HL-60 (cell line): Measurements from ENCODE around the gene CDC37L1.
A peak's percentile ranks its signal among the peaks of the same experiment; 100 is the strongest.

ENCODE experiments used
- DNase-seq, 2 experiments: peaks; one replicate each; pipeline ENCODE4 v3.0.0-alpha.2; 2010 to 2020; ENCODE audit warnings: low read depth in 1 of 2, low spot score in 1 of 2
- H3K27ac ChIP-seq: fragments of 250-450 bp; sonication (Bioruptor Pico); replicated peaks from 2 replicates; pipeline ENCODE4 v1.5.1; 2020; ENCODE audit warnings: mild to moderate bottlenecking, moderate library complexity
- H3K27me3 ChIP-seq: fragments of 250-450 bp; sonication (Bioruptor Pico); 2 replicates; pipeline ENCODE4 v1.5.1; 2021; ENCODE audit warnings: mild to moderate bottlenecking, moderate library complexity; ENCODE audit not compliant: insufficient read depth, poor library complexity, severe bottlenecking
- H3K4me3 ChIP-seq: replicated peaks from 2 replicates; pipeline ENCODE4 v1.5.1; 2011; ENCODE audit warnings: mild to moderate bottlenecking, control low read depth, low read length; ENCODE audit not compliant: insufficient read depth
- GABPA ChIP-seq: IDR thresholded peaks from 2 replicates; pipeline ENCODE4 v1.6.1; 2012; ENCODE audit warnings: low read depth
- POLR2AphosphoS5 ChIP-seq: IDR thresholded peaks from 2 replicates; pipeline ENCODE4 v1.6.1; 2012; ENCODE audit warnings: low read depth
- REST ChIP-seq: IDR thresholded peaks from 2 replicates; pipeline ENCODE4 v1.6.1; 2012; ENCODE audit warnings: low read depth; ENCODE audit not compliant: insufficient replicate concordance
- SPI1 ChIP-seq: IDR thresholded peaks from 2 replicates; pipeline ENCODE4 v1.6.1; 2012; ENCODE audit warnings: low read depth, mild to moderate bottlenecking, borderline replicate concordance
- TF ChIP-seq, protein P1 (sequence below): IDR thresholded peaks from one replicate; pipeline ENCODE4 v1.5.1; 2011; ENCODE audit warnings: low read length, control low read depth, inconsistent platforms; ENCODE audit not compliant: insufficient read depth

The CDC37L1 gene

GRCh38 chr9:4640027-4640426, 39.3 kb upstream of the CDC37L1 start:
- TF ChIP-seq REST = no peak
- TF ChIP-seq, protein P1, sequence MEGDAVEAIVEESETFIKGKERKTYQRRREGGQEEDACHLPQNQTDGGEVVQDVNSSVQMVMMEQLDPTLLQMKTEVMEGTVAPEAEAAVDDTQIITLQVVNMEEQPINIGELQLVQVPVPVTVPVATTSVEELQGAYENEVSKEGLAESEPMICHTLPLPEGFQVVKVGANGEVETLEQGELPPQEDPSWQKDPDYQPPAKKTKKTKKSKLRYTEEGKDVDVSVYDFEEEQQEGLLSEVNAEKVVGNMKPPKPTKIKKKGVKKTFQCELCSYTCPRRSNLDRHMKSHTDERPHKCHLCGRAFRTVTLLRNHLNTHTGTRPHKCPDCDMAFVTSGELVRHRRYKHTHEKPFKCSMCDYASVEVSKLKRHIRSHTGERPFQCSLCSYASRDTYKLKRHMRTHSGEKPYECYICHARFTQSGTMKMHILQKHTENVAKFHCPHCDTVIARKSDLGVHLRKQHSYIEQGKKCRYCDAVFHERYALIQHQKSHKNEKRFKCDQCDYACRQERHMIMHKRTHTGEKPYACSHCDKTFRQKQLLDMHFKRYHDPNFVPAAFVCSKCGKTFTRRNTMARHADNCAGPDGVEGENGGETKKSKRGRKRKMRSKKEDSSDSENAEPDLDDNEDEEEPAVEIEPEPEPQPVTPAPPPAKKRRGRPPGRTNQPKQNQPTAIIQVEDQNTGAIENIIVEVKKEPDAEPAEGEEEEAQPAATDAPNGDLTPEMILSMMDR = peak; percentile 2
- H3K4me3 ChIP-seq = no peak overlapping the region

DNA sequence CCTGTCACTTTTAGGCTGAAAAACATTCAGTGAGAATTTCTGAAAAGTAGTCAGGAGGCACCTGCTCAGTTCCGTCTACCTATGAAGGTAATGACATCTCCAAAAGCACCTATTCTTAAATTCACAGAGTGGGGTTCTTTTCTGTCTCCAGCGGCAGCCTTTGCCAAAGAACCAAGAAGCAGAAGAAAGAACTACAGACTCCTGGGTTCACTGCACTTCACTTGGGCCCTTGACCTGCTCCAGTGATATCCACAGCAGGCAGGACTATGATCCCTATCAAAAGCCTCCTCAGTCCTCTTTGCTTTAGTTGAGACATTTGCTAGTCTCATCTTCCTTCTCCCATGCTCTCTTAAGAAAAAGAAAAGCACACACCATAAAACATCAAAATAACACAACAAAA, 37.0 kb upstream of the CDC37L1 start:
- no peak overlapping the region for H3K4me3 ChIP-seq
- no peak overlapping the region for H3K27ac ChIP-seq
- TF ChIP-seq GABPA (no peak), SPI1 (no peak), POLR2AphosphoS5 (no peak), REST (no peak)
- TF ChIP-seq, protein P1 = no peak
- DNase-seq = no peak
- no peaks in the 10 kb centered on the region for H3K27me3 ChIP-seq

More at GRCh38 chr9:4640027-4640426, 39.3 kb upstream of the CDC37L1 start:
- Histone ChIP-seq H3K27ac (no peak overlapping the region), H3K27me3 (no peaks in the 10 kb centered on the region)
- DNase-seq = no peak

- Histone ChIP-seq H3K27me3 (no peaks in the 10 kb centered on the region), H3K27ac (no peak overlapping the region), H3K4me3 (no peak overlapping the region)
- no peak for DNase-seq
- TF ChIP-seq, protein P1 = no peak
- TF ChIP-seq SPI1 = no peak
- TF ChIP-seq REST = no peak
- no peak for TF ChIP-seq POLR2AphosphoS5
- TF ChIP-seq GABPA = no peak
Observed at GRCh38 chr9:4654084-4654483, 25.3 kb upstream of the CDC37L1 start.
